ENCODE results near the gene PRDM16. TPM values are rescaled to one million over a fixed set of nuclear protein-coding genes. Genes with fewer than 3 reads are reported as not detected.

The PRDM16 gene
- total RNA-seq, 1 experiment from 2014 or later, result 6.1 TPM

- TF ChIP-seq CTCF (IDR thresholded peaks at IDR 0.05 in 2 of 3, conservative IDR thresholded peaks at IDR 0.05 in 1 of 3; ENCODE audit: borderline replicate concordance in 1 of 3, insufficient read depth in 1 of 3, low read depth in 2 of 3, low read length in 2 of 3), result no peak
- TF ChIP-seq ATF3 (IDR thresholded peaks at IDR 0.05), result no peak
- no peak for TF ChIP-seq FOSL1 (IDR thresholded peaks at IDR 0.05; ENCODE audit: low read depth)
- TF ChIP-seq POLR2AphosphoS5 (IDR thresholded peaks at IDR 0.05; ENCODE audit: low read depth, low read length), result no peak
- TF ChIP-seq ELF1 (IDR thresholded peaks at IDR 0.05; ENCODE audit: borderline replicate concordance, low read depth), result no peak
- TF ChIP-seq, protein P1, sequence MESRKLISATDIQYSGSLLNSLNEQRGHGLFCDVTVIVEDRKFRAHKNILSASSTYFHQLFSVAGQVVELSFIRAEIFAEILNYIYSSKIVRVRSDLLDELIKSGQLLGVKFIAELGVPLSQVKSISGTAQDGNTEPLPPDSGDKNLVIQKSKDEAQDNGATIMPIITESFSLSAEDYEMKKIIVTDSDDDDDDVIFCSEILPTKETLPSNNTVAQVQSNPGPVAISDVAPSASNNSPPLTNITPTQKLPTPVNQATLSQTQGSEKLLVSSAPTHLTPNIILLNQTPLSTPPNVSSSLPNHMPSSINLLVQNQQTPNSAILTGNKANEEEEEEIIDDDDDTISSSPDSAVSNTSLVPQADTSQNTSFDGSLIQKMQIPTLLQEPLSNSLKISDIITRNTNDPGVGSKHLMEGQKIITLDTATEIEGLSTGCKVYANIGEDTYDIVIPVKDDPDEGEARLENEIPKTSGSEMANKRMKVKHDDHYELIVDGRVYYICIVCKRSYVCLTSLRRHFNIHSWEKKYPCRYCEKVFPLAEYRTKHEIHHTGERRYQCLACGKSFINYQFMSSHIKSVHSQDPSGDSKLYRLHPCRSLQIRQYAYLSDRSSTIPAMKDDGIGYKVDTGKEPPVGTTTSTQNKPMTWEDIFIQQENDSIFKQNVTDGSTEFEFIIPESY (IDR thresholded peaks at IDR 0.05; ENCODE audit: extremely low read depth, insufficient replicate concordance, low read length), result no peak
- no peak for TF ChIP-seq TCF7L2 (IDR thresholded peaks at IDR 0.05; ENCODE audit: borderline replicate concordance, extremely low read depth, insufficient read depth, insufficient read length)
- no peak for TF ChIP-seq SIN3A (IDR thresholded peaks at IDR 0.05; ENCODE audit: low read depth)
- TF ChIP-seq CBX3 (IDR thresholded peaks at IDR 0.05; ENCODE audit: low read depth), result no peak
Observed at GRCh38 chr1:3067671-3068563, 1.1 kb upstream of the PRDM16 start (continued).
